ENCODE data around the gene PTAFR.

The PTAFR gene

GRCh38 chr1:28130901-28131300 lies 45.6 kb downstream of the PTAFR start:
- no peaks in the 10 kb centered on the region for H3F3A ChIP-seq (ENCODE audit: insufficient read depth, low read length)
- no peak overlapping the region for H3K27ac ChIP-seq (ENCODE audit: low read depth, low read length, poor library complexity, severe bottlenecking)
- H4K20me1 ChIP-seq (ENCODE audit: insufficient read depth, low read length), result no peaks in the 10 kb centered on the region
- no peaks in the 10 kb centered on the region for H3K9me2 ChIP-seq (ENCODE audit: low read depth, low read length)
- no peaks in the 10 kb centered on the region for H3K79me2 ChIP-seq (ENCODE audit: insufficient read depth, low read length)
- peaks cover 5% of the 10 kb centered on the region; the same call in 1 of the 2 replicates for H3K36me3 ChIP-seq (ENCODE audit: insufficient read depth, low read length)
- no peaks in the 10 kb centered on the region for H3K27me3 ChIP-seq (ENCODE audit: insufficient read depth, low read length)
- H3K9me3 ChIP-seq (ENCODE audit: low read length), result peaks cover 6% of the 10 kb centered on the region; the same call in 1 of the 2 replicates
- peaks cover 48% of the 10 kb centered on the region for H3K4me1 ChIP-seq (ENCODE audit: insufficient read depth, low read length, severe bottlenecking)
- H2AFZ ChIP-seq (ENCODE audit: low read length), result no peak overlapping the region
- no peak overlapping the region for H3K9ac ChIP-seq (ENCODE audit: low read length)
- TF ChIP-seq CTCF (IDR thresholded peaks at IDR 0.05; ENCODE audit: low read length) (no peak), EZH2 (IDR thresholded peaks at IDR 0.05; ENCODE audit: borderline replicate concordance, low read length) (no peak)
- H3K4me3 ChIP-seq (ENCODE audit: low read depth, low read length, poor library complexity, severe bottlenecking), result no peak overlapping the region
- H3K4me2 ChIP-seq (ENCODE audit: low read length), result no peak overlapping the region

- Histone ChIP-seq H3K4me2 (ENCODE audit: low read length) (no peak overlapping the region), H3K9me3 (ENCODE audit: low read length) (peaks cover 1% of the 10 kb centered on the region; the same call in 1 of the 2 replicates), H2AFZ (ENCODE audit: low read length) (no peak overlapping the region), H3K4me1 (ENCODE audit: insufficient read depth, low read length, severe bottlenecking) (peaks cover 35% of the 10 kb centered on the region), H3K36me3 (ENCODE audit: insufficient read depth, low read length) (peaks cover 5% of the 10 kb centered on the region; the same call in 1 of the 2 replicates), H4K20me1 (ENCODE audit: insufficient read depth, low read length) (no peaks in the 10 kb centered on the region), H3K79me2 (ENCODE audit: insufficient read depth, low read length) (no peaks in the 10 kb centered on the region), H3K27ac (ENCODE audit: low read depth, low read length, poor library complexity, severe bottlenecking) (no peak overlapping the region), H3K4me3 (ENCODE audit: low read depth, low read length, poor library complexity, severe bottlenecking) (no peak overlapping the region), H3K9me2 (ENCODE audit: low read depth, low read length) (no peaks in the 10 kb centered on the region), H3K9ac (ENCODE audit: low read length) (no peak overlapping the region), H3K27me3 (ENCODE audit: insufficient read depth, low read length) (no peaks in the 10 kb centered on the region), H3F3A (ENCODE audit: insufficient read depth, low read length) (no peaks in the 10 kb centered on the region)
- TF ChIP-seq CTCF (IDR thresholded peaks at IDR 0.05; ENCODE audit: low read length), result no peak
Measured at GRCh38 chr1:28129150-28129549, 47.3 kb downstream of the PTAFR start.

GRCh38 chr1:28127617-28128257 lies 48.8 kb downstream of the PTAFR start:
- H3K9ac ChIP-seq (ENCODE audit: low read length), result no peak overlapping the region; the same call in 1 of the 2 replicates
- no peak overlapping the region for H3K4me3 ChIP-seq (ENCODE audit: low read depth, low read length, poor library complexity, severe bottlenecking)
- H3K36me3 ChIP-seq (ENCODE audit: insufficient read depth, low read length), result no peaks in the 10 kb centered on the region
- no peak for TF ChIP-seq EZH2 (IDR thresholded peaks at IDR 0.05; ENCODE audit: borderline replicate concordance, low read length)
- no peak for TF ChIP-seq CTCF (IDR thresholded peaks at IDR 0.05; ENCODE audit: low read length)
- H3K4me2 ChIP-seq (ENCODE audit: low read length), result peak overlapping the region; percentile 39; the same call in 1 of the 2 replicates
- H3K27ac ChIP-seq (ENCODE audit: low read depth, low read length, poor library complexity, severe bottlenecking), result peak overlapping the region; percentile 55
- H3K4me1 ChIP-seq (ENCODE audit: insufficient read depth, low read length, severe bottlenecking), result peaks cover 35% of the 10 kb centered on the region
- no peaks in the 10 kb centered on the region for H4K20me1 ChIP-seq (ENCODE audit: insufficient read depth, low read length)
- no peaks in the 10 kb centered on the region for H3K27me3 ChIP-seq (ENCODE audit: insufficient read depth, low read length)
- H3K79me2 ChIP-seq (ENCODE audit: insufficient read depth, low read length), result no peaks in the 10 kb centered on the region
- no peaks in the 10 kb centered on the region for H3K9me3 ChIP-seq (ENCODE audit: low read length)
- H2AFZ ChIP-seq (ENCODE audit: low read length), result no peak overlapping the region
- no peaks in the 10 kb centered on the region for H3K9me2 ChIP-seq (ENCODE audit: low read depth, low read length)
- no peaks in the 10 kb centered on the region for H3F3A ChIP-seq (ENCODE audit: insufficient read depth, low read length)
